ENCODE measurements around the gene SGCE.

The SGCE gene

DNA sequence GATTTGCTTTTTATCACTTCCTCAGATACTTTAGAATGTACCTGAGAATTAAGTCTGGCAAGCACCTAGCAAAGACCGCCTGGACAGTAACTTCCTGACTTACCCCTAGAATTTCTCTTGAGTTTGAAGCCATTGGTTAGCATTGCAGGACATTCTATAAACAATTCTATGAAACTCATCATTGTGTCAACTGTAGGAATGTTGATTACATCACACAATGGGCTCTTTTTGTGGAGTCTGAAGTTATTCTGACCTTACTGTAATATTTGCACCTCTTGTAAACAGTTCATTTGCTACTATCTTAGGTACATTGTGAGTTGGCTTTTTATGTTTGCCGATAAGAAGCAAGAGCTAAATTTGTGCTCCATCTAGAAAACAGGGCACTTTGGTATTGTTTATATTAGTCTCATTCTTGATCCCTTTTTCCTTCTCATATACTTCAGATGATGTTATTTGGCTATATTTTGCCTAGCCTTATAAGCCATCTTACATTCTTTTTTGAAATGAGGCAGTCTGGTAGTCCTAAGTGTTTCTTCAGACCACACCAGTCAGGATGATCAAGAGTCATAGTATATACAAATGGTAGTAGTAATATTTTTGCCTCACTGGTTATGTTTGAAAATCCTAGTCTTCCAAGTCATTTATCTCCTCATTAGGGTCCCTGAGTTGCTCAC, 94.0 kb downstream of the SGCE start:
- DNase-seq (ENCODE audit: low read depth): no peak
- no peak overlapping the region for H3K4me3 ChIP-seq (ENCODE audit: low read depth, low read length)
- TF ChIP-seq CTCF (IDR thresholded peaks at IDR 0.05; ENCODE audit: control insufficient read depth, extremely low read depth, insufficient read depth): no peak

DNA sequence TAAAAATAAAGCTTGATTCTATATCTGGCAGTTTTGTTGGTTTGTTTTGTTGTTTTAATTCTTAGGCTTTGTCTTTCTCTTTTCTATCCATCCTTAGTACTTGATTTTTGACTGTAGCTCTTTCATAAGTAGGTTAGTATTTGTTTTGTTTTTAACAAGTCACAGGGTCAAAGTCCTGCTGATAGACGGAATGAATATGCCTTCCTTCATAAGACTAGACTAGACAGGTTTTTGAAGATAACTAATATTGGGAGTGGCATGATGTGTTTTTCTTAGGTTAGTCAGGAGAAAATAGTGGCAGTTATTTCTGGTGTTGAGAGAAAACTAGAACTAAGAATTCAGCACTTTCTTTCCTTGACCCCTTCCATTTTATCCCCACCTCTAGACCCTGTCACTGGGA, 96.0 kb downstream of the SGCE start:
- no peak for TF ChIP-seq CTCF (IDR thresholded peaks at IDR 0.05; ENCODE audit: control insufficient read depth, extremely low read depth, insufficient read depth)
- H3K4me3 ChIP-seq (ENCODE audit: low read depth, low read length): no peak overlapping the region
- no peak for DNase-seq (ENCODE audit: low read depth)

DNA sequence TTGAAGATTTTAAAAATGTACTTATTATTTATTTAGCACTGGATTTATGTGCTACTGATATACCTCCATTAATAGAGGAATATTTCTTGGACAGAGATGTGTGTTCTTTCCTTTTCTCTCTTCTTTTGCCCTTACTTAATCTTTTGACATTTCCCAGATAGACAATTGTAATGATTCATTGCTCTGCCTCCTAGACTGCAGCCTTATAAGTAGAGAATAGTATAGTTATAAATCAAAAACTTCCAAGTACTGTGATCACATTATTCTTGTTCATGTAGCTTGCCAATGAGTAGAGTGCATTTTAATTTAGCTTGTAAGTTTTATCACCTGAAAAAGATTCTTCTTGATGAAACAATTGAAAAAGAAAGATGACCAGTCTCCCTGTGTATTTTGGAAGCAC, 98.7 kb downstream of the SGCE start:
- TF ChIP-seq CTCF (IDR thresholded peaks at IDR 0.05; ENCODE audit: control insufficient read depth, extremely low read depth, insufficient read depth): no peak
- no peak for DNase-seq (ENCODE audit: low read depth)
- H3K4me3 ChIP-seq (ENCODE audit: low read depth, low read length): no peak overlapping the region

- no peak for TF ChIP-seq CTCF (IDR thresholded peaks at IDR 0.05; ENCODE audit: control insufficient read depth, extremely low read depth, insufficient read depth)
- no peak for DNase-seq (ENCODE audit: low read depth)
Measured at GRCh38 chr7:94556028-94556427, 99.9 kb downstream of the SGCE start.

DNA sequence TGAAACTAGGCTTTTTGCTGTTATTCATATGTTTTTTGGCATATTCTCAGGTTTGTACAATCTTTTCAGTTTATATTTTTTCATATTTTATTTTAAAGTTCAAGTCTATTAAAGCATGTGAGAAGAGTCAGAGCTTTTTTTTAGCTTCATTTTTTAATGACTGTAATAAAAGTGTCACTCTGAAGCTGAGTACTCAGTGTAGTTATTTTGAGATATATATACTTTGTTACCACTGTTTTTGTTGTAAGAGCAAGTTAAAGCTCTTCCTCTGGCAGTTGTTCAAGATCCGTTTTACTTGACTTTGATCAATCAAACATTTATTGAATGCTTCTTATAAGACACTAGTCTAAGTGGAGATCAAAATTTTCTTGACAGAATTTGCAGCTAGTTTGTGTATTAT, 108.8 kb downstream of the SGCE start:
- H3K4me3 ChIP-seq (ENCODE audit: low read depth, low read length): no peak overlapping the region
- no peak for TF ChIP-seq CTCF (IDR thresholded peaks at IDR 0.05; ENCODE audit: control insufficient read depth, extremely low read depth, insufficient read depth)
- no peak for DNase-seq (ENCODE audit: low read depth)

More at GRCh38 chr7:94556028-94556427, 99.9 kb downstream of the SGCE start:
- no peak overlapping the region for H3K4me3 ChIP-seq (ENCODE audit: low read depth, low read length)

DNA sequence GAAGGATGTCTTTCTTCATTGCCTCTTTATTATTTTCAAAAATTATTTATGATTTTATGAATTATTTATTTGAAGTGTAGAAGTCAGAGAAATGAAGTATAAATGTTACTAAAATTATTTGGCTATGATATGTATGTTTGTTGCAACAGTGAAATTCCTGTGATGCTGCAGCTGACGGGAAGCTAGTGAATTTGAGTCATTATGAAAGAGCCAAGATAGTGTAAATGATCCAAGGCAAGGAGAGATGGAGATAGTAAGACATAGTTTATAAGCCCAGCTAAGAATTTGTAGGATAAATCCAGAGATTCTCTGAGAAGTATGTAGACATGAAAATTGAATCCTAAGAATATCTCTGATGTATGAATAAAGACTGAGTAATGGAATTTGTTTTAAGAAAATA, 115.5 kb downstream of the SGCE start:
- H3K4me3 ChIP-seq (ENCODE audit: low read depth, low read length): no peak overlapping the region
- TF ChIP-seq CTCF (IDR thresholded peaks at IDR 0.05; ENCODE audit: control insufficient read depth, extremely low read depth, insufficient read depth): no peak
- no peak for DNase-seq (ENCODE audit: low read depth)
